GM19324 (cell line): ENCODE results near the gene RCC1.
"Not testable (repeated sequence)": the region's sequence is repeated elsewhere in the genome, so short reads cannot be mapped to it uniquely, and the experiment has no call there.

Experiments used
- ATAC-seq: cut with Tn5 transposase; IDR thresholded peaks from one replicate; pipeline ENCODE4 v1.9.1; 2021; ENCODE audit warnings: mild to moderate bottlenecking, moderate library complexity; ENCODE audit not compliant: unreplicated experiment, low FRiP score

RCC1 gene

GRCh38 chr1:28540651-28541050 is 34.8 kb downstream of the RCC1 start:
- ATAC-seq = no peak

- ATAC-seq = not testable (repeated sequence)
Observed at GRCh38 chr1:28541414-28542015, 35.7 kb downstream of the RCC1 start.

- ATAC-seq = no peak
Observed at GRCh38 chr1:28545246-28545628, 39.4 kb downstream of the RCC1 start.

GRCh38 chr1:28548318-28548717 is 42.5 kb downstream of the RCC1 start:
- ATAC-seq = no peak

- no peak for ATAC-seq
Observed at GRCh38 chr1:28551381-28551780, 45.5 kb downstream of the RCC1 start.

GRCh38 chr1:28552758-28553663 is 47.2 kb downstream of the RCC1 start, which contains the start of gene TRNAU1AP:
Gene TRNAU1AP (plus strand): TSS chr1:28553085. CDS start chr1:28553111, 26 bp downstream.
- peak; percentile 94 for ATAC-seq

- ATAC-seq = no peak
Observed at GRCh38 chr1:28560886-28561285, 55.0 kb downstream of the RCC1 start.

GRCh38 chr1:28564310-28564709 is 58.5 kb downstream of the RCC1 start:
- no peak for ATAC-seq

- ATAC-seq = no peak
Observed at GRCh38 chr1:28565040-28565439, 59.2 kb downstream of the RCC1 start.

- ATAC-seq = no peak
Observed at GRCh38 chr1:28565726-28566125, 59.9 kb downstream of the RCC1 start.

GRCh38 chr1:28566931-28567330 is 61.1 kb downstream of the RCC1 start:
- no peak for ATAC-seq

GRCh38 chr1:28571911-28572310 is 66.1 kb downstream of the RCC1 start:
- no peak for ATAC-seq

- not testable (repeated sequence) for ATAC-seq
Observed at GRCh38 chr1:28572891-28573290, 67.0 kb downstream of the RCC1 start.

GRCh38 chr1:28573564-28573963 is 67.7 kb downstream of the RCC1 start:
- no peak for ATAC-seq

GRCh38 chr1:28577052-28577678 is 71.3 kb downstream of the RCC1 start:
- no peak for ATAC-seq

- ATAC-seq = no peak
Observed at GRCh38 chr1:28577738-28578536, 72.1 kb downstream of the RCC1 start.

- no peak for ATAC-seq
Observed at GRCh38 chr1:28578696-28579218, 72.9 kb downstream of the RCC1 start.

GRCh38 chr1:28579401-28579800 is 73.6 kb downstream of the RCC1 start:
- no peak for ATAC-seq

GRCh38 chr1:28580722-28581530 is 75.1 kb downstream of the RCC1 start:
- no peak for ATAC-seq
